ENCODE results near the gene STPG4.

Gene STPG4

GRCh38 chr2:47193607-47194006 lies 38.5 kb upstream of the STPG4 start (continued):
- TF ChIP-seq YY1 (tag by site-specific recombination; IDR thresholded peaks at IDR 0.05), result no peak
- no peak for TF ChIP-seq INSM2 (tag by site-specific recombination; IDR thresholded peaks at IDR 0.05)
- no peak for TF ChIP-seq KLF16 (tag by site-specific recombination; IDR thresholded peaks at IDR 0.05)

- Histone ChIP-seq H3K4me3 (ENCODE audit: low read depth, low read length) (no peak overlapping the region), H3K36me3 (ENCODE audit: control insufficient read depth in 2 of 2, insufficient read depth in 1 of 2, low read length in 2 of 2) (no peaks in the 10 kb centered on the region), H3K27ac (ENCODE audit: extremely low read depth, low read depth, low read length) (no peak overlapping the region), H3K9me3 (ENCODE audit: control insufficient read depth, insufficient read depth, low read depth, low read length) (no peaks in the 10 kb centered on the region), H3K4me1 (ENCODE audit: control insufficient read depth, insufficient read depth, low read length) (peaks cover 40% of the 10 kb centered on the region)
- ChIA-PET POLR2A (no interaction called here), CTCF (no interaction called here)
- TF ChIP-seq SETDB1 (IDR thresholded peaks at IDR 0.05; ENCODE audit: insufficient read length, low read length) (no peak), GFI1B (tag by site-specific recombination; IDR thresholded peaks at IDR 0.05) (no peak), ELK4 (IDR thresholded peaks at IDR 0.05; ENCODE audit: borderline replicate concordance, low read depth, low read length) (no peak), ZNF248 (tag by site-specific recombination; IDR thresholded peaks at IDR 0.05) (no peak), ZNF660 (tag by site-specific recombination; IDR thresholded peaks at IDR 0.05) (0 out of 2 replicates have a peak, but pooled peaks have one; percentile 15), ZNF670 (tag by site-specific recombination; IDR thresholded peaks at IDR 0.05; ENCODE audit: low read depth) (no peak), ZNF302 (tag by site-specific recombination; IDR thresholded peaks at IDR 0.05; ENCODE audit: low read depth) (no peak), ZNF335 (tag by site-specific recombination; conservative IDR thresholded peaks at IDR 0.05) (no peak), ZNF776 (tag by site-specific recombination; IDR thresholded peaks at IDR 0.05; ENCODE audit: borderline replicate concordance) (no peak), ZNF521 (tag by site-specific recombination; IDR thresholded peaks at IDR 0.05) (no peak), ZNF624 (tag by site-specific recombination; IDR thresholded peaks at IDR 0.05) (no peak), ZNF449 (tag by site-specific recombination; IDR thresholded peaks at IDR 0.05) (peak; percentile 48; the same call in 1 of the 2 replicates), ZNF184 (tag by site-specific recombination; IDR thresholded peaks at IDR 0.05) (no peak), ZNF555 (tag by site-specific recombination; conservative IDR thresholded peaks at IDR 0.05) (no peak), SCRT2 (tag by site-specific recombination; IDR thresholded peaks at IDR 0.05) (0 out of 2 replicates have a peak, but pooled peaks have one; percentile 26), ZBTB17 (tag by site-specific recombination; IDR thresholded peaks at IDR 0.05) (0 out of 2 replicates have a peak, but pooled peaks have one; percentile 42)
Measured at GRCh38 chr2:47190188-47190881, 35.2 kb upstream of the STPG4 start.

- Histone ChIP-seq H3K27ac (ENCODE audit: extremely low read depth, low read depth, low read length) (no peak overlapping the region), H3K36me3 (ENCODE audit: control insufficient read depth in 2 of 2, insufficient read depth in 1 of 2, low read length in 2 of 2) (no peaks in the 10 kb centered on the region), H3K4me1 (ENCODE audit: control insufficient read depth, insufficient read depth, low read length) (peaks cover 32% of the 10 kb centered on the region), H3K9me3 (ENCODE audit: control insufficient read depth, insufficient read depth, low read depth, low read length) (no peaks in the 10 kb centered on the region), H3K4me3 (ENCODE audit: low read depth, low read length) (no peak overlapping the region)
- CTCF ChIA-PET, result no interaction called here
- POLR2A ChIA-PET, result no interaction called here
- TF ChIP-seq ZIC2 (tag by site-specific recombination; IDR thresholded peaks at IDR 0.05) (no peak), ZNF560 (tag by site-specific recombination; IDR thresholded peaks at IDR 0.05; ENCODE audit: borderline replicate concordance) (no peak), ZNF596 (tag by site-specific recombination; IDR thresholded peaks at IDR 0.05) (no peak), ZNF394 (tag by site-specific recombination; IDR thresholded peaks at IDR 0.05; ENCODE audit: borderline replicate concordance) (no peak), PRDM10 (tag by site-specific recombination; IDR thresholded peaks at IDR 0.05) (no peak), ZSCAN4 (tag by site-specific recombination; IDR thresholded peaks at IDR 0.05) (no peak)
Measured at GRCh38 chr2:47189635-47190034, 34.5 kb upstream of the STPG4 start.

Data from HEK293 (cell line).